IPS DF 6.9 (cell line): ENCODE data around the gene EFHB.
"Not testable (repeated sequence)": the region's sequence is repeated elsewhere in the genome, so short reads cannot be mapped to it uniquely, and the experiment has no call there.

Source experiments
- DNase-seq: peaks from one replicate; pipeline ENCODE4 v3.0.0-alpha.2; 2013; ENCODE audit warnings: low read depth, low spot score
- H3K27ac ChIP-seq: one replicate; pipeline ENCODE4 v1.5.1; 2013; ENCODE audit warnings: low read length, control low read depth
- H3K27me3 ChIP-seq: 2 replicates; pipeline ENCODE4 v1.6.1; 2013; ENCODE audit warnings: mild to moderate bottlenecking, low read length; ENCODE audit not compliant: control insufficient read depth, insufficient read depth
- H3K36me3 ChIP-seq: 2 replicates; pipeline ENCODE4 v1.6.1; 2013; ENCODE audit warnings: low read length; ENCODE audit not compliant: control insufficient read depth, insufficient read depth
- H3K4me1 ChIP-seq: 2 replicates; pipeline ENCODE4 v1.6.1; 2013; ENCODE audit warnings: low read length; ENCODE audit not compliant: control insufficient read depth, insufficient read depth
- H3K4me3 ChIP-seq: 2 replicates; pipeline ENCODE4 v1.5.1; 2013; ENCODE audit warnings: mild to moderate bottlenecking, low read length
- H3K9me3 ChIP-seq: 2 replicates; pipeline ENCODE4 v1.6.1; 2013; ENCODE audit warnings: low read length, inconsistent platforms; ENCODE audit not compliant: control insufficient read depth, insufficient read depth
- WGBS: extraction: QIAGEN DNeasy Blood & Tissue Kit; methylation state at CpG from one replicate; pipeline ENCODE4 v1.1.7; 2013; ENCODE audit warnings: mixed read lengths, missing lambda C conversion rate; ENCODE audit not compliant: insufficient read length, insufficient coverage; 5-methylcytosine and 5-hydroxymethylcytosine counted together

EFHB gene

GRCh38 chr3:19846609-19847008, 87.4 kb downstream of the EFHB start:
- not testable (repeated sequence) for DNase-seq, H3K27me3 ChIP-seq, H3K4me1 ChIP-seq, H3K4me3 ChIP-seq, H3K9me3 ChIP-seq, H3K36me3 ChIP-seq, H3K27ac ChIP-seq
- no CpG with 5 or more reads among the region's 7 CpGs for WGBS
